BJ (cell line): ENCODE results near the gene ZCCHC4. TPM values are rescaled to one million over a fixed set of nuclear protein-coding genes. Genes with fewer than 3 reads are reported as not detected.

Experiments used
- CTCF ChIA-PET: fragments of 350-600 bp; formaldehyde crosslinking; extraction: SDS; loops from one replicate; lab custom pipeline; 2021; ENCODE audit warnings: antibody characterized with exemption, inconsistent platforms; lab: Yijun Ruan, JAX
- POLR2A ChIA-PET: fragments of 300-600 bp; sonication (Branson Sonifier 250); formaldehyde crosslinking; extraction: SDS; loops from one replicate; lab custom pipeline; 2021; ENCODE audit warnings: antibody characterized with exemption; lab: Charles Lee
- DNase-seq: peaks from one replicate; pipeline ENCODE4 v3.0.0-alpha.2; 2011; ENCODE audit warnings: low read depth
- H3K27me3 ChIP-seq: 2 replicates; pipeline ENCODE4 v1.6.0; 2011; ENCODE audit warnings: low read length; ENCODE audit not compliant: control insufficient read depth, insufficient read depth
- H3K36me3 ChIP-seq: 2 replicates; pipeline ENCODE4 v1.5.1; 2011; ENCODE audit warnings: low read length; ENCODE audit not compliant: control insufficient read depth, insufficient read depth
- H3K4me3 ChIP-seq: 2 replicates; pipeline ENCODE4 v1.5.1; 2011; ENCODE audit warnings: low read depth, mild to moderate bottlenecking, control low read depth, low read length
- CTCF ChIP-seq: IDR thresholded peaks from 2 replicates; pipeline ENCODE4 v1.5.1; 2011; ENCODE audit warnings: low read depth, mild to moderate bottlenecking, control low read depth, inconsistent platforms, low read length, moderate library complexity; ENCODE audit not compliant: insufficient read depth
- polyA minus RNA-seq: library from RNA; depleted of rRNA, polyadenylated mRNA; stranded (reverse); fragments of >200 nt; gene quantifications from 2 replicates; pipeline ENCODE4 v1.2.3, GENCODE V29; 2011; rRNA and poly(A)+ RNA removed
- polyA plus RNA-seq: library from polyadenylated mRNA; depleted of rRNA; stranded (reverse); fragments of >200 nt; gene quantifications from 2 replicates; pipeline ENCODE4 v1.2.3, GENCODE V29; 2011; rRNA removed

The ZCCHC4 gene
- polyA plus RNA-seq (5.8 and 10.0 TPM in 2 replicates), polyA minus RNA-seq (6.2 and 6.8 TPM in 2 replicates)

GRCh38 chr4:25312496-25313200 is at the start of gene ZCCHC4:
Gene ZCCHC4 (plus strand): TSS chr4:25312774. CDS start chr4:25312810, 36 bp downstream.
- Histone ChIP-seq H3K36me3 (no peaks in the 10 kb centered on the region), H3K4me3 (peak within 1 kb of the TSS; percentile 53), H3K27me3 (no peaks in the 10 kb centered on the region)
- POLR2A ChIA-PET, result no interaction called here
- TF ChIP-seq CTCF, result peak; percentile 91
- CTCF ChIA-PET, result interaction anchor here (0.6 to 1.9 kb wide), 35 partner anchors 8 to 681 kb away, joined by 3 to 13 read pairs (median 4); no protein-coding TSS in a partner anchor
- DNase-seq, result peak; percentile 24

GRCh38 chr4:25271866-25272265 is 40.7 kb upstream of the ZCCHC4 start:
- DNase-seq, result no peak
- ChIA-PET POLR2A (no interaction called here), CTCF (interaction anchor here (0.9 kb wide), 1 partner anchor 110 kb away, joined by 3 read pairs; no protein-coding TSS in a partner anchor)
- no peaks in the 10 kb centered on the region; the same call in 1 of the 2 replicates for H3K36me3 ChIP-seq
- no peaks in the 10 kb centered on the region for H3K27me3 ChIP-seq
- TF ChIP-seq CTCF, result no peak
- no peak overlapping the region for H3K4me3 ChIP-seq

- Histone ChIP-seq H3K27me3 (no peaks in the 10 kb centered on the region), H3K4me3 (no peak overlapping the region), H3K36me3 (no peaks in the 10 kb centered on the region)
- no peak for TF ChIP-seq CTCF
- ChIA-PET POLR2A (no interaction called here), CTCF (interaction anchor here (0.5 to 1.3 kb wide), 2 partner anchors 32 to 142 kb away, joined by 3 to 5 read pairs; partner anchors contain the start of gene ZCCHC4)
- no peak for DNase-seq
Observed at GRCh38 chr4:25280210-25280609, 32.4 kb upstream of the ZCCHC4 start.

GRCh38 chr4:25283948-25284347 is 28.6 kb upstream of the ZCCHC4 start:
- no peak for TF ChIP-seq CTCF
- H3K4me3 ChIP-seq, result no peak overlapping the region
- DNase-seq, result no peak
- no peaks in the 10 kb centered on the region for H3K36me3 ChIP-seq
- CTCF ChIA-PET, result no interaction called here
- POLR2A ChIA-PET, result interaction anchor here (0.7 kb wide), 1 partner anchor 10 kb away, joined by 8 read pairs; no protein-coding TSS in a partner anchor
- H3K27me3 ChIP-seq, result no peaks in the 10 kb centered on the region

- no peak for DNase-seq
- Histone ChIP-seq H3K4me3 (no peak overlapping the region), H3K36me3 (no peaks in the 10 kb centered on the region), H3K27me3 (no peaks in the 10 kb centered on the region)
- ChIA-PET POLR2A (no interaction called here), CTCF (no interaction called here)
- TF ChIP-seq CTCF, result no peak
Observed at GRCh38 chr4:25284466-25284865, 28.1 kb upstream of the ZCCHC4 start.
